Raji (cell line): Measurements from ENCODE around the gene DGKH.

Experiments used
- POLR2A ChIP-seq: IDR thresholded peaks from 2 replicates; pipeline ENCODE4 v1.6.1; 2011; ENCODE audit warnings: low read depth, low read length, control low read depth; ENCODE audit not compliant: insufficient read depth

The DGKH gene

GRCh38 chr13:42148538-42148937, 100.1 kb downstream of the DGKH start:
- TF ChIP-seq POLR2A = no peak

GRCh38 chr13:42149136-42149535, 100.7 kb downstream of the DGKH start:
- TF ChIP-seq POLR2A = no peak

- TF ChIP-seq POLR2A = no peak
Observed at GRCh38 chr13:42151781-42152180, 103.3 kb downstream of the DGKH start.

DNA sequence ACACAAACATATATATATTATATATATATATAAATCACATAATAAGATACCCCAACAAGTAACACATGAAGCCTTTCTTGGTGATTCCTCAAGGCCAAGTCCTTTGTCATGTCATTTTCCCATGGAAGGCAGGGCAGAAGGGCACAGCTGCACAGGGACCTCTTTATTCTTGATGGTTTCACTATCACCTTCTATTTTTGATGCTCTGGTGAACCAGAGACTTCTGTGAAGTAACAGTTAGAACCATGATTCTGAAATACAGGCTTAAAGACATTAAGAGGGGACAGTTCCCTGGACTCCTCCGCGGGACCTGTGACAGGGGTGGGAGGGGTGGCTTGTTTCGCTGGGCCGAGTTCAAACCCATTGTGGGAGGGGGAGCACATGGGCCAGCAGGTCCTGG, 104.0 kb downstream of the DGKH start:
- TF ChIP-seq POLR2A = no peak

- no peak for TF ChIP-seq POLR2A
Observed at GRCh38 chr13:42153199-42154113, 105.0 kb downstream of the DGKH start.

GRCh38 chr13:42155251-42155650, 106.8 kb downstream of the DGKH start:
- TF ChIP-seq POLR2A = no peak

DNA sequence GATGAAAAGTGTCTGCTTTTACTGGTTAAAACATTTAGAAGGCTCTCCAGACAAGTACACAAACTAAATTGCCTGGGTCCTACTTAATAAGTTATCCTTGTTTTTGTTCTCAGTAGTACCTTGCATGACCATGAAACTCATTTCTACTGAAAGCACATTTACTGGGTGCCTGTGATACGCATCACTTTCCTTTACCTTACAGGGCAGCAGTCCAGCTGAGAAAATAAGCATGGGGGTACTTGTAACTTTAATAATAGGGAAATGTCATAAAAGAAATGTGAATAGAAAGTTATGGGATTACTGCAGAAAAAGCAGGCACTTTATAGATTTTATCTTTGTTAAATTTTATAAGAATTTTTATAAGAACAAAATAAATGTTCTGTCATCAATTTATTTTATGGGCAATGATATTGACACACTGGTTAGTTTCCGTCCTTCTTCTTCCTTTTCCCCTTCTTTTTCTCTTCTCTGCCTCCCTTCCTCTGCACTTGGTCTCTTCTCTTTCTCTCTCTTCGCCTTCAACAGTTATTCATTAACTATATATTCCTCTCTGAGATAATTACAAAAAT, 116.2 kb downstream of the DGKH start:
- no peak for TF ChIP-seq POLR2A

GRCh38 chr13:42168496-42168895, 120.0 kb downstream of the DGKH start:
- TF ChIP-seq POLR2A = no peak

- no peak for TF ChIP-seq POLR2A
Observed at GRCh38 chr13:42170029-42170428, 121.6 kb downstream of the DGKH start.

DNA sequence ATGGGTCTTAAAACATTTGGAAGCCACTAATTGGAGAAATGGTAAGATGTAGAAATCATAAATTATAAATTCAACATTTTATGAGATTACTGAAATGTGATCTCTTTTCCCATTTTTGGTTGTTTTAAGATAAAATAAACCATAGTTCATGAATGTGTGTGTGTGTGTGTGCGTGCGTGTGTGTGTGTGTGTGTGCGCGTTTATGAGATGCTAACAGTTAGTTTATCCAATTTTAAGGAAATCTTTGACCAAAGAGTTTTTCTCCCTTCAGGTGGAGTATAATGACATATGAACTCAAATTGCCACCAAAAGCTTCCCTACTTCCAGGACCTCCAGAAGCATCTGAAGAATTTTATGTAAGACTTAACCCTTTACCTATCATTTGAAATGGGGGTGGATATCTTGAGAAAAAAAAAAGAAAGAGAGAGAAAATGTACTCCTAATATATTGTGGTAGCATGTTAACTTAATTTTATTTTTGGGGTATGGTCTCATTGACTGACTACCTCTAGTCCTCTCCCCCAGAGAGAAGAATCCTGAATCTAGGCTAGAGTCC, 125.4 kb downstream of the DGKH start:
- TF ChIP-seq POLR2A = no peak

DNA sequence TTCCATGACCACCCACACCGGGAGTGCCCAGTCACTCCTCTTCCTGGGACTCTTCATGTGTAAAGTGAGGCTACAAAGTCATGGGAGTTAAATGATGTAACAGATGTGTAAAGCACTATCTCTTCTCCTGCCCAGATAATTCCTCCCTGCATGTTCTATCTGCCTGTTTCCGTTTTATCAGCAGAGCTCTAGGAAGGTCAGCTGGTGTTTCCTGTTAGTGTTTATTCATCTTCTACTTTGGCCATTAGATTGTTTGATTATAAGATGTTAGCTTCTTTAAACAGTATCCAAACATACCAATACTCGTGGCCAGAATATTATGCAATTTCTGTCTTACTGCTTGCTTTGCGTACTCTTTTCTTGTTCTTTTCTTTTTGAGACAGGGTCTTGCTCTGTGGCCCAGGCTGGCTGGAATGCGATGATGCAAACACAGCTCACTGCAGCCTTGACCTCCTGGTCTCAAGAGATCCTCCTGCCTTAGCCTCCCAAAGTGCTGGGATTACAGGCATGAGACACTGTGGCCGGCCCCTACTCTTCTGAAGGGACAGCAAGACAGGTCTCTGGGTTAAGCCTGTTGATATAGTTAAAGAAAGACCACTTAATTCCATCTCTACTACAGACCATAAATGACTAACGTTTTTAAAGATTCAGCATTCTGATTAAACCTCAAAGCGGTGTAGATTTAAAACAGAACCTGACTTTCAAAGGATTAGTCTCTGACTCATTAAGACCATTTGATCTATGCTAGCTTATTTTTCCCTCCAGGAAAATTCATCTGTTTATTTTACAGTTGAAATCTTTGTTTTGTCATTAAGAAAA, 126.1 kb downstream of the DGKH start:
- TF ChIP-seq POLR2A = no peak

DNA sequence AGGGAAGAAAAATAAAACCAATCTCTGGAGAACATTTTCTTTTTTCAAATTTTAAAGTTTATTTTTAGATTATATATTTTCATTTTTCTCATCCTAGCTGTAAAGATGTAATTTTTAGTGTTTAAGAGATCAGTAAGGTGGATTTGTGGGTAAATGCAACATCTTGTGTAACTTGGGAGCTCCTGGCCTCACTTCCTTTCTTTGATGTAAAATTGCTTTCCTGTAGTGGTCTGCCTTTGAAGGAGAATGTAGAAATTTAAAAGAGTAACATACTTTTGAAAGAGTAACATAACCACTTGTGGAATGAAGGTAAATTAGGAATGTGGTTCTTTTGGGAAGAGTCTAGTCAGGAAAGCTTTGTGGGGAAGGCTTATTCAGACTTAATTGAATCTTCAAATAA, 127.8 kb downstream of the DGKH start:
- TF ChIP-seq POLR2A = no peak

- TF ChIP-seq POLR2A = no peak
Observed at GRCh38 chr13:42177189-42177588, 128.7 kb downstream of the DGKH start.

GRCh38 chr13:42181381-42181953, 133.0 kb downstream of the DGKH start:
- no peak for TF ChIP-seq POLR2A

DNA sequence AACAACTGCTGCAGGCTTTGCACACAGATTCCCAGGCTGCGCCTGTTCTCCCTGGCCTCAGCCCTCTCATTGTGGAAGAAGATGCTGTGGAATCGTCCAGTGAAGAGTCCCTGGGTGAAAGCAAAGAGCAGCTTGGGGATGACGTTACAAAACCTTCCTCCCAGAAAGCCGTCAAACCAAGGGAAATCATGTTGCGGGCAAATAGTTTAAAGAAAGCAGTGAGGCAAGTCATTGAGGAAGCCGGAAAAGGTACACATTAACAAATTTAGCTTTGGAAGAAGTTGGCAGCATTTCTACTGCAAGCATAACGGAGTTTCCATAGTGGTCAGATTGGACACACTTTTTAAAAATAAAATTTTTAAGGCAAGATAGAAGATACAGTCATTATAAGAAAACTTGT, 140.6 kb downstream of the DGKH start:
- TF ChIP-seq POLR2A = no peak
